Measurements from ENCODE around the gene RPL5.

DNA sequence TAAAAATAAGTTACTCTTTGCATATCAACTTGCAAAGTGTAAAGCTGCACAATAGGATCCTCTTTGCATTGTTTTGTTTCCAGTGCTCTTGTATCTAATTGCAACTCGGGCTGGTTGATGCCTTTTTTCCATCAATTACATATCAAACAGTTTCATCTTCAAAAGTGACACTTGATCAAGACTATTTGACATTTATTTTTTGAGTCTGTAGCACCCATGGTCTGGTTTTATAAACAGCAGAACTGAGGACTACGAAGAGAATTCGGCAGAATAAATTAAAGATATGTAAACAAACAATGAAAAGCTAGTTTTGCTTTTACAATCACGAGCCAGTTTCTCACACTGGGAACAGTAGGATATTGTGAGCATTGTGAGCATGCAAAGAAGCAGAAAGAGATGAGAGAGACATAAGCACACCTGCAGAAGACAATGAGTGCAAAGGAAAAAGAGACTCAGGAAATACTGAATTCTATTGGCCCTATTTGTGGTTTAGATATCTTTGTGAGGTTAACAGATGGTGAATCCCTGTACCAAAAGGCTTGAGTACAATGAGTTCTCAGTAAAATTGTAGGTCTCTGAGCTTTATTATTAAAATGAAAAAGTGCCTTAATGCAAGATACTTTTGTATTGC, 45.4 kb downstream of the RPL5 start:
- TF ChIP-seq, protein P1, sequence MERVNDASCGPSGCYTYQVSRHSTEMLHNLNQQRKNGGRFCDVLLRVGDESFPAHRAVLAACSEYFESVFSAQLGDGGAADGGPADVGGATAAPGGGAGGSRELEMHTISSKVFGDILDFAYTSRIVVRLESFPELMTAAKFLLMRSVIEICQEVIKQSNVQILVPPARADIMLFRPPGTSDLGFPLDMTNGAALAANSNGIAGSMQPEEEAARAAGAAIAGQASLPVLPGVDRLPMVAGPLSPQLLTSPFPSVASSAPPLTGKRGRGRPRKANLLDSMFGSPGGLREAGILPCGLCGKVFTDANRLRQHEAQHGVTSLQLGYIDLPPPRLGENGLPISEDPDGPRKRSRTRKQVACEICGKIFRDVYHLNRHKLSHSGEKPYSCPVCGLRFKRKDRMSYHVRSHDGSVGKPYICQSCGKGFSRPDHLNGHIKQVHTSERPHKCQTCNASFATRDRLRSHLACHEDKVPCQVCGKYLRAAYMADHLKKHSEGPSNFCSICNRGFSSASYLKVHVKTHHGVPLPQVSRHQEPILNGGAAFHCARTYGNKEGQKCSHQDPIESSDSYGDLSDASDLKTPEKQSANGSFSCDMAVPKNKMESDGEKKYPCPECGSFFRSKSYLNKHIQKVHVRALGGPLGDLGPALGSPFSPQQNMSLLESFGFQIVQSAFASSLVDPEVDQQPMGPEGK (CRISPR knock-in tag; IDR thresholded peaks at IDR 0.05; ENCODE audit: borderline replicate concordance), result no peak
- TF ChIP-seq, protein P2, sequence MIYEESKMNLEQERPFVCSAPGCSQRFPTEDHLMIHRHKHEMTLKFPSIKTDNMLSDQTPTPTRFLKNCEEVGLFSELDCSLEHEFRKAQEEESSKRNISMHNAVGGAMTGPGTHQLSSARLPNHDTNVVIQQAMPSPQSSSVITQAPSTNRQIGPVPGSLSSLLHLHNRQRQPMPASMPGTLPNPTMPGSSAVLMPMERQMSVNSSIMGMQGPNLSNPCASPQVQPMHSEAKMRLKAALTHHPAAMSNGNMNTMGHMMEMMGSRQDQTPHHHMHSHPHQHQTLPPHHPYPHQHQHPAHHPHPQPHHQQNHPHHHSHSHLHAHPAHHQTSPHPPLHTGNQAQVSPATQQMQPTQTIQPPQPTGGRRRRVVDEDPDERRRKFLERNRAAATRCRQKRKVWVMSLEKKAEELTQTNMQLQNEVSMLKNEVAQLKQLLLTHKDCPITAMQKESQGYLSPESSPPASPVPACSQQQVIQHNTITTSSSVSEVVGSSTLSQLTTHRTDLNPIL (CRISPR knock-in tag; IDR thresholded peaks at IDR 0.05; ENCODE audit: low read depth), result no peak
- TF ChIP-seq ESRRG (CRISPR knock-in tag; IDR thresholded peaks at IDR 0.05), result no peak
- TF ChIP-seq ARNTL (CRISPR knock-in tag; IDR thresholded peaks at IDR 0.05; ENCODE audit: borderline replicate concordance, low read depth), result no peak
- no peak for TF ChIP-seq PPARA (CRISPR knock-in tag; IDR thresholded peaks at IDR 0.05; ENCODE audit: borderline replicate concordance)
- TF ChIP-seq, protein P3, sequence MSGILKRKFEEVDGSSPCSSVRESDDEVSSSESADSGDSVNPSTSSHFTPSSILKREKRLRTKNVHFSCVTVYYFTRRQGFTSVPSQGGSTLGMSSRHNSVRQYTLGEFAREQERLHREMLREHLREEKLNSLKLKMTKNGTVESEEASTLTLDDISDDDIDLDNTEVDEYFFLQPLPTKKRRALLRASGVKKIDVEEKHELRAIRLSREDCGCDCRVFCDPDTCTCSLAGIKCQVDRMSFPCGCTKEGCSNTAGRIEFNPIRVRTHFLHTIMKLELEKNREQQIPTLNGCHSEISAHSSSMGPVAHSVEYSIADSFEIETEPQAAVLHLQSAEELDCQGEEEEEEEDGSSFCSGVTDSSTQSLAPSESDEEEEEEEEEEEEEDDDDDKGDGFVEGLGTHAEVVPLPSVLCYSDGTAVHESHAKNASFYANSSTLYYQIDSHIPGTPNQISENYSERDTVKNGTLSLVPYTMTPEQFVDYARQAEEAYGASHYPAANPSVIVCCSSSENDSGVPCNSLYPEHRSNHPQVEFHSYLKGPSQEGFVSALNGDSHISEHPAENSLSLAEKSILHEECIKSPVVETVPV (CRISPR knock-in tag; IDR thresholded peaks at IDR 0.05), result no peak
- no peak for TF ChIP-seq CSDC2 (CRISPR knock-in tag; IDR thresholded peaks at IDR 0.05)
- TF ChIP-seq OSR1 (CRISPR knock-in tag; IDR thresholded peaks at IDR 0.05), result no peak
- no peak for TF ChIP-seq ISL1 (CRISPR knock-in tag; IDR thresholded peaks at IDR 0.05)
- no peak for TF ChIP-seq ZC3H10 (CRISPR knock-in tag; IDR thresholded peaks at IDR 0.05)
- TF ChIP-seq BACH2 (CRISPR knock-in tag; IDR thresholded peaks at IDR 0.05; ENCODE audit: borderline replicate concordance), result no peak
- TF ChIP-seq ZFP3 (CRISPR knock-in tag; IDR thresholded peaks at IDR 0.05), result no peak
- no peak for TF ChIP-seq ZNF565 (CRISPR knock-in tag; conservative IDR thresholded peaks at IDR 0.05; ENCODE audit: low read depth)
